ENCODE data around the gene TSHZ2.
"Not testable (repeated sequence)": the region's sequence is repeated elsewhere in the genome, so short reads cannot be mapped to it uniquely, and the experiment has no call there.

TSHZ2 gene

DNA sequence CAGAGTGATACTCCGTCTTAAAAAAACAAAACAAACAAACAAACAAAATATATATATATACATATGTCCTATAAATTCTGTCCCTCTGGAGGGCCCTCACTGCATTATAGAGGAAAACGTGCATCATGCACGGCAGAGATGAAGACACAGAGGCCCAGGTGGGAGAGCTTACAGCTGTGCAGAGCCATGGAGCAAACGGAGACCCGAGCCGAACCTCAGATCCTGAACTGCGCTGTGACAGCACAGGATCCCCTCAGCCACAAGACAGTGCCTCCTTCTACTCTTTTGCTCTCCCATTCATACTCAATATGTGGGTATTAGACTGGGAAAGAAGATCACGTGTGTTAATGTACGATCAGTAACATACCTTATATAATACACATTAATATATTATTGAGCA lies 539.9 kb downstream of the TSHZ2 start:
- no peak for DNase-seq (ENCODE audit: low spot score)

DNA sequence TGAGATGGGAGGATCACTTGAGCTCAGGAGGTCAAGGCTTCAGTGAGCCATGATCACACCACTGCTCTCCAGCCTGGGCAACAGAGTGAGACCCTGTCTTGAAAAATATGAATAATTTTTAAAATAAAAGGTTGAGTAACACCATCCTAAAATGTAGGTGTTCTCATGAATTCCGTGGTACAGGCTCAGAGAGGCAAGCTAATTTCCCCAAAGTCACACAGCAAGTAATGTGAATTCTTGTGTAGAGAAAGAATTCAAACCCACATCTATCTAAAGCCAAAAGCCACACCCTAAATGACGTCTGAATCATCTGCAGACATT lies 541.0 kb downstream of the TSHZ2 start:
- no peak for DNase-seq (ENCODE audit: low spot score)

DNA sequence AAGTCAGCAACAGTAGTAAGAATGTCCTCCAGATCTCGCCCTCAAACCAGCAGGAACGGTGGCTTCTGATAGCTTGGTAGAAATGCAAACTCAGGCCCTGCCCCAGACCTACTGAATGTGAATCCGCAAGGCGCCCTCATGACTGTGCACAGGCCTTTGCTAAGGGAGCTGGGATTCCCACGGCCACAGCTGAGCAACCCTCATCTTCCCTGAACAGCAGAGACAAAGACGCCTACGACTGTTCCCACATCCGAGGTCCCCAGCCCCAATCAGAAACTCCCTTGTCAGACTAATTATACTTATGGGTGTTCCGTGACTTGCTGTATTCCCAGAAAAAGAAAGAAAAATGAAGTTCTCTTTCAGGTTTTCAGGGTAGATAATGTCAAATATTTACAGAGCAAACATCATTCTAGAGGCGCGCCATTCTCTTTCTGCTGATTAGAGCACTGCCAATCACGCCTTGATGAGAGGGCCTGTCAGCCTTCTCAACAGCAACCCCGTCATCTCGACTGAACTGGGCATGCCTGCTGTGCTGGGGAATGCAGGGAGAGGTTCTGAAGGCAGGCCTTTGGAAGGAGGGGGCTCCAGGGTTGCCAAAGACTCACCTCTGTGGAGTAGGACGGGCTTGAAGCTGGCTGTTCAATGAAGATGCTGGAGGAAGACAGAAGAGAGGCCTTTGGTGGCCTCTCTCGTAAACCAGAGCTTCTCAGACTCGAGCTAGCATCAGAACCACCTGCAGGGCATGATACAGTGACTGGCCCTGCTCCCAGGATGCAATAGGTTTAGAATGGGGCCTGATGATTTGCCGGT lies 541.5 kb downstream of the TSHZ2 start:
- no peak for DNase-seq (ENCODE audit: low spot score)

DNA sequence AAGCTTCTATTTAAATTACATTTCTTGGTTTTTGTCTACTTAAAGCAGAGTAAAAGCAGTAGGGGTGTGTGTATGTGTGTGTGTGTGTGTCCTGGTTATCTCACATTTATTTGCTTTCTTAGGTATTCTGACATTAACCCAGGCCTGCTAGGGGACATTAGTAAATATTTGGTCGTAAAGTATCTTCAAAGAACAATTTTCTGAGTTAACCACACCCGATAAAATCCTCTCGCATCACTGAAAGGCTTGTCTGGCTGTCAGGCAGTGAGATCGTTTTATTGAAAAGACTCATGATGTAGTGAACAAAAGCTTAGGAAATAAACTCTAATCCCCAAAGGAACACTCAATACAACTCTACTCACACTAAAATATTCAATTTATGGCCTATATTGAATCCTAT lies 543.6 kb downstream of the TSHZ2 start:
- no peak for DNase-seq (ENCODE audit: low spot score)

DNA sequence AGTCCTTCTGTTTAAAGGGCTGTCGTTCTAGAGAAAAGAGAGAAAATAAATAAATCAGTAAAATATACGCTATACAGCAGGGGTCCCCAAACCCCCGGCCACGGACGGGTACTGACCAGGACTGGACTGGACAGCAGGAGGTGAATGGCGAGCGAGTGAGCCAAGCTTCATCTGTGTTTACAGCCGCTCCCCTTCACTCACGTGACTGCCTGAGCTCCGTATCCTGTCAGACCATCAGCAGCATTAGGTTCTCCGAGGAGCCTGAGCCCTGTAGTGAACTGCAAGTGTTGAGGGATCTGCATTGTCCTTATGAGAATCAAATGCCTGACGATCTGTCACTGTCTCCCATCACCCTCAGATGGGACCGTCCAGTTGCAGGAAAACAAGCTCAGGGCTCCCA lies 545.0 kb downstream of the TSHZ2 start:
- DNase-seq (ENCODE audit: low spot score): no peak

DNA sequence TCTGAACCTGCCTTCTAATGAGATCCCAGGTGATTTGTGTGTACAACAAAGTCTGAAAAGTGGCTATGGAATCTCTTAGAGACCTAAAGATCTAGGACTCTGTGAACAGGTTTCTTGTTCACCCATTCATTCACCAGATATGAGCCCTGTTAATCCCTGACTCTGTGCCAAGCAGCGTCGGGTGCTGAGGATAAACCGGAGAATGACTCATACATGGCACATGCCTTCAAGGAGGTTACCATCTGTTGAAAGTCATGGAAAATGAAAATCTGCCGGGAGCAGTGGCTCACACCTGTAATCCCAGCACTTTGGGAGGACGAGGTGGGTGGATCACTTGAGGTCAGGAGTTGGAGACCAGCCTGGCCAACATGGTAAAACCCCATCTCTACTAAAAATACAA lies 549.3 kb downstream of the TSHZ2 start:
- not testable (repeated sequence) for DNase-seq (ENCODE audit: low spot score)

DNA sequence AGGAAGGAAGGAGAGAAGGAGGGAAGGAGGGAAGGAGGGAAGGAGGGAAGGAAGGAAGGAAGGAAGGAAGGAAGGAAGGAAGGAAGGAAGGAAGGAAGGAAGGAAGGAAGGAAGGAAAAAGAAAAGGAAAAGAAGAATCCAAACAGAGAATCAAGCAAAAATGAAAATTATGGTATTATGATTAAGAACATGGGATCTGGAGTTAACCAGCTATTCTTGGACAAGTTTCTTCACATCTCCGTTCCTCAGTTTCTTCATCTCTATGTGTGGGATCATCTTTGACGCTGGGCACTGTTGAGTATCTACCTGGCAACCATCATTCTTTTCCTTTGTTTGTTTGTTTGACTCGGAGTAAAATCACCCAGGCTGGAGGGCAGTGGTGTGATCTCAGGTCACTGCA lies 549.9 kb downstream of the TSHZ2 start:
- DNase-seq (ENCODE audit: low spot score): no peak

DNA sequence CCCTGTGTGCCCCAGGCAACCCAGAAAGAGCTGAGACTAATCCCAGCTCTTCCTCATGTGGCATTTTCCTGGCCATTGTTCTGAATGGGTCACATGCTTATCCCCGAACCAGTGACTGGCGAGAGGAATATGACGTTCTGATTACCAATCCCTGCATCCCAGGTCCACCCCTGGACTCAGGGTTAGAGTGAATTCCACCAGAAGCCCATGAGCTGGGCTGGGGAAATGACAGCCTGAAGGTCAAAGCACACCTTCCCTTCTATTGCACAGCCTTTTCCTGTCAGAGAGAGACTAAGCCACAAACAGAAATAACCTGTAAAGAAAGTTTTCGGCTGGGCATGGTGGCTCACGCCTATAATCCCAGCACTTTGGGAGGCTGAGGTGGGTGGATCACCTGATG lies 550.5 kb downstream of the TSHZ2 start:
- DNase-seq (ENCODE audit: low spot score): no peak

DNA sequence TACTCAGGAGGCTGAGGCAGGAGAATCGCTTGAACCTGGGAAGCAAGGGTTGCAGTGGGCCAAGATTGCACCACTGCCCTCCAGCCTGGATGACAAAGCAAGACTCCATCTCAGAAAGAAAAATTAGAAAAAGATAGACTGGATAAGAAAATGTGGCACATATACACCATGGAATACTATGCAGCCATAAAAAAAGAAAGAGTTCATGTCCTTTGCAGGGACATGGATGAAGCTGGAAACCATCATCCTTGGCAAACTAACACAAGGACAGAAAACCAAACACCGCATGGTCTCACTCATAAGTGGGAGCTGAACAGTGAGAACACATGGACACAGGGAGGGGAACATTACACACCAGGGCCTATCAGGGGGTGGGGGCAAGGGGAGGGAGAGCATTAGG lies 551.5 kb downstream of the TSHZ2 start:
- not testable (repeated sequence) for DNase-seq (ENCODE audit: low spot score)

DNA sequence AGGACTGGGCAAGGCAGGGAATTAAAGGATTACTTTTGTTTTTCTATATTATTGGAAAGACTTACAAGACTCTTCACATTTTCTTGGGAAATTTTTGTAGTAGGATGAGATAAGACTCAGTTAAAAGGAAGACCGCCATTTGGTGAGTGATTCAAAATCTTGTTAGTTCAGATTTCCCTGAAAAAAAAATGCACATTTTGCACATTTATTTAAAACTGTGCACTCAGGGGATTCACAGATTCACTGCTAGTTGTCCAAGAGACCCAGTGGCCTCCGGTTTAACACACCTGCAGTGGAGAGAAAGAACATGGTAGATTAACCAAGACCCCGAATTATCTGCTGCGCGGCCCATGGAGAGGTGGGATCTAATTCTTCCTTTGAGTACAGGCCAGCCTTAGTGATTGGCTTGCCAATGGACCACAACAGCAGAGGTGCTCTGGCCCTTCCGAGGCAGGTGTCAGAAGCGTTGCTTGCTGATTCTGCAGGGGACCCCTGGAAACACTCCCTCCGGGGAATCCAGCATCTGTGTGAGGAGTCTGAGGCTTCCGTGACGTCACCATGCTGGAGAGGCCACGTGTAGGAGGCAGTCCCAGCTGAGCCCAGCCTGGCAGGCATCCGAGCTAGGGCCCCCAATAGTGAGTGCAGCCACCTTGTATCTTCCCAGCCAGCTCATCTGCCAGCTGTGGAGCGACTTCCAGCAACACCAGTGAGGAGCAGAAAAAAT lies 552.6 kb downstream of the TSHZ2 start:
- DNase-seq (ENCODE audit: low spot score): no peak

DNA sequence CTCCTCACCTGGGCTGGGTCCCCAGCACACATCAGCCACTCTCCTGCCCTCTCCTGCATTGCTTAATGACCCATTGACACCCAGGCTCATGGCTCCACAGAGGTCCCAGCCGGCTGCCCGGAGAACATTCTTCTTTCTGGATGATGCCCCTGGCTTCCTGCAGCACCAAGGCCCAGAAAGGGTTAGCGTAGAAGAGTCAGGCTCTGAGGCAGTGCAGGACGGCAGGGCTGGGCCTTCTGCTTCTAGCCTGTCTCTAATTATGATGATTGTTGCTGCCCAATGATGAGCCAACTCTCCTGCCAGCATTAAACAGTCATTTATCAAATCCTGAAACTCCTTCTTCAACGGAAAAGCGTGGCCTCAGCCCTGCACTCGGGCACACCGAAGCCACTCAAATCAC lies 555.0 kb downstream of the TSHZ2 start:
- DNase-seq (ENCODE audit: low spot score): no peak

DNA sequence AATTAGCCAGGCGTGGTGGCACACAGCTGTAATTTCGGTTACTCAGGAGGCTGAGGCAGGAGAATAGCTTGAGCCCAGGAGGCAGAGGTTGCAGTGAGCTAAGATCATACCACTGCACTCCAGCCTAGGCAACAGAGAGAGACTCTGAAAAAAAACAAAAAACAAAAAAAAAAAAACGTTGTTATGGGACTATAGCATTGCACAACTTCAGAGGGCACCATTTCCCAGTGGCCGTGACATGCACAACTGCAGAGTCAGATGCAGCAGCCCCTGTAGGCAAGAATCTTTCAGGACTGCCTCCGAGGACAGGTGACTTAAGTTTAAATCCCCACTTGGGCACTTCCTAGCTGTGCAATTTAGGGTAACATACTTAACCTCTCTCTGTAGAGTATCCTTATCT lies 557.5 kb downstream of the TSHZ2 start:
- no peak for DNase-seq (ENCODE audit: low spot score)

DNA sequence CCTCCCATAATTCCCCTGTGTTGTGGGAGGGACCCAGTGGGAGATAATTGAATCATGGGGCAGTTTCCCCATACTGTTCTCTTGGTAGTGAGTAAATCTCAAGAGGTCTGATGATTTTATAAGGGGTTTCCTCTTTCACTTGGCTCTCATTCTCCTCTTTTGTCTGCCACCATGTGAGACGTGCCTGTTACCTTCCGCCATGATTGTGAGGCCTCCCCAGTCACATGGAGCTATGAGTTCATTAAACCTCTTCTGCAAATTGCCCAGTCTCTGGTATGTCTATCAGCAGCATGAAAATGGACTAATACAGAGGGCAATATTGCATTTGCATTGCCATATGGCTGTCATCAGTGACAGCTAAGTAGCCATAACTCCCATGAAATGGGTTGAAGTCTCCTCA lies 558.3 kb downstream of the TSHZ2 start:
- no peak for DNase-seq (ENCODE audit: low spot score)

DNA sequence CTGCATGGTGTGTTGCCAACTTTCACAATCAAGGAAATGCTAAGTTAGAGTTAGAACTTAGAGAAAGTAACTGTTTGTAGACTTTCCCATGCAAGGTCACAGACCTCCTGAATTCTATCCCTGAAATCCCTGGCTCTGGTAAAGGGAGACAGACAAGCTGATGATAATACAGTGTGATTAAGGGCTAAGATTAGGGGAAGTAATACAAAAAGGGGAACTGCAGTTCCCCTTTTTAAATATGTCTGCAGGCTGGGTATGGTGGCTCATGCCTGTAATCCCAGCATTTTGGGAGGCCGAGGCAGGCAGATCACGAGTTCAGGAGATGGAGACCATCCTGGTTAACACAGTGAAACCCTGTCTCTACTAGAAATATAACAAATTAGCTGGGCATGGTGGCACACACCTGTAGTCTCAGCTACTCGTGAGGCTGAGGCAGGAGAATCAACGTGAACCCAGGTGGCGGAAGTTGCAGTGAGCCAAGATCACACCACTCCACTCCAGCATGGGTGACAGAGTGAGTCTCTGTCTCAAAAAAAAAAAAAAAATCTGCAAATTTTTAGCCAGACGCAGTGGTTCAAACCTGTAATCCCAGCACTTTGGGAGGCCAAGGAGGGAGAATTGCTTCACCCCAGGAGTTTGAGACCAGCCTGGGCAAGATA lies 560.6 kb downstream of the TSHZ2 start:
- DNase-seq (ENCODE audit: low spot score): not testable (repeated sequence)

DNA sequence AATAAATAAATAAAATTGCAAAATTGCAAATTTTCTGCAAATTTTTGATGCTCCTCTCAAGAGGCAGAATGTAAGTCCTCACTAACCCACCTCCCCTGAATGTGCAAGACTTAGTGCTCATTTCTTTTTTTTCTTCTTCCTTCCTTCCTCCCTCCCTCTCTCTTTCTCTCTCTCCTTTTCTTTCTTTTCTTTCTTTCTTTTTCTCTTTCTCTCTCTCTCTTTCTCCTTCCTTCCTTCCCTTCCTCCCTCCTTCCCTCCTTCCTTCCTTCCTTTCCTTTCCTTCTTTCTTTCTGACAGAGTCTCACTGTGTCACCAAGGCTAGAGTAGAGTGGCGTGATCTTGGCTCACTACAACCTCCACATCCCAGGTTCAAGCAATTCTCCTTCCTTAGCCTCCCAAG lies 561.3 kb downstream of the TSHZ2 start:
- DNase-seq (ENCODE audit: low spot score): no peak

DNA sequence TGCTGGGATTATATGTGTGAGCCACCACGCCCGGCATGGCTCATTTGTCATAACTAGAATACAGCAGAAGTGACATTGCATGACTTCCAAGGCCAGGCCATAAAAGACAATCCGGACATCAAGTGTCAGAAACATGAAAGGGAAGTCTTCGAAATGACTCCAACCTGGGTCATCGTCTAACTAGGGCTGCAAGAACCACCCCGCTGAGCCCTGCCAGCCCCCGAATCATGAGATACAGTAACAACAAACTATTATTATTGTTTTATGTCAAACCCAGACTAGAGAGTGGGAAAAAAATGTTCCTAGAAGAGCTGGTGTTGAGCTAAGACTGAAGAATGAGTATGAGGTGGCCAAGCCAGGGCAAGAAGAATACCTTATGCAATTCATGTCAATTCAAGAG lies 561.9 kb downstream of the TSHZ2 start:
- no peak for DNase-seq (ENCODE audit: low spot score)

DNA sequence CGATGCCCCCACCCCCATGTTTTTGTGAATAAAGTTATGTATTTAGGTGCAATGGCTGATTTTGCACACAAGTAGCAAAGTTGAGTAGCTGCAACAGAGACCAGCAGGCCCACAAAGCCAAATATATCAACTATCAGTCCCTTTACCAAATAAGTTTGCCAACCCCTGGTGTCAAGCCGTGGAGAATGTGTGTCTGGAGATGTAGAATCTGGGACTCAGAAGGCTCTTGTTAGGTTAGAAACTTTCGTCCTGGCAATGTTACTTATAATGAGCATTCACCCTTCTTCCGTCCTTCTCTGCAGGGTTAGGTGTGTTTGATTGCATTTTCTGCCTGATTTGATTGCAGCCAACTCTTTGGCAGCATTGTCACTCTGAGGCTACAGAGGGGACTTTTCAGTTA lies 563.7 kb downstream of the TSHZ2 start:
- no peak for DNase-seq (ENCODE audit: low spot score)

DNA sequence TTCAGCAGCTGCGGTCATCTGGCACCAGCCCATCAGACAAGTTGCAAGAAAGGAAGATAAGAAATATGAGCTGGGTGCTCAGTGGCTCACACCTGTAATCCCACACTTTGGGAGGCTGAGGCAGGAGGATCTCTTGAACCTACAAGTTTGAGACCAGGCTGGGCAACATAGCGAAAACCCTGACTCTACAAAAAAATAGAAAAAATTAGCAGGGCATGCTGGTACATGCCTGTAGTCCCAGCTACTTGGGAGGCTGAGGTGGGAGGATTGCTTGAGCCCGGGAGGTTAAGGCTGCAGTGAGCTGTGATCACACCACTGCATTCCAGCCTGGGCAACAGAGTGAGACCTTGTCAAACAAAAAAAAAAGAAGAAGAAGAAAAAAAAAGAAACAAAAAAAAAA lies 564.2 kb downstream of the TSHZ2 start:
- DNase-seq (ENCODE audit: low spot score): not testable (repeated sequence)

DNA sequence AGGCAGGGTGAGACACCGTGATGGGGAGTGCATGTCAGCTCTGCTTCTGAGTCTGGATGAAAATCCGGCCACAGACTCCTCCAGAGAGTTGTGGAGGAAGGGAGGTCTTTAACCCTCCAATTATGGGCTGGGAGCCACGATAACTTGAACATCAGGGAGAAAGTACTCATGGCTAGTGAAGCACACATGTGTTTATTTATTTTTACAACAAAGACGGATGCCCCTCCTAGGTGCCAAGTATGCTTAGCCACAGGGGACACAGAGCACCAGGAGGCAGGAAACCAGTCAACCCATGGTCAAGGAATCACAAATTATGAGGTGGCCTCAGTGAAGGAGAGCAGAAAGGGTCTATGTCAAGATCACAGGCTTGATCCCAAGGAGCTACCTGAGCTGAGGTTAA lies 567.4 kb downstream of the TSHZ2 start:
- no peak for DNase-seq (ENCODE audit: low spot score)

Measured in CD4-positive, alpha-beta T cell treated with Interleukin-6 at 100 ng/mL for 8 hours (primary cell).